HEK293T (cell line): ENCODE data around the gene GJB5.

ENCODE experiments used
- CTCF ChIA-PET: fragments of 350-600 bp; formaldehyde crosslinking; extraction: SDS; loops from one replicate; lab custom pipeline; 2021; ENCODE audit warnings: antibody characterized with exemption, inconsistent platforms; lab: Yijun Ruan, JAX
- POLR2A ChIA-PET: fragments of 350-600 bp; formaldehyde crosslinking; extraction: SDS; loops from one replicate; lab custom pipeline; 2020; ENCODE audit warnings: antibody characterized with exemption, inconsistent platforms; lab: Yijun Ruan, JAX
- DNase-seq: peaks from one replicate; pipeline ENCODE4 v3.0.0; 2012; ENCODE audit warnings: mixed read lengths; ENCODE audit errors: extremely low spot score
- ARNT ChIP-seq: fragments of 450-650 bp; IDR thresholded peaks from 2 replicates; pipeline ENCODE4 v1.6.1; 2017; ENCODE audit warnings: mild to moderate bottlenecking
- BHLHE40 ChIP-seq: fragments of 450-650 bp; IDR thresholded peaks from 2 replicates; pipeline ENCODE4 v1.6.1; 2016; ENCODE audit warnings: mild to moderate bottlenecking, moderate library complexity, borderline replicate concordance
- CTBP1 ChIP-seq: fragments of 450-650 bp; IDR thresholded peaks from 2 replicates; pipeline ENCODE4 v1.6.1; 2016; ENCODE audit warnings: borderline replicate concordance
- ELF4 ChIP-seq: fragments of 450-650 bp; IDR thresholded peaks from 2 replicates; pipeline ENCODE4 v1.6.1; 2017; ENCODE audit warnings: antibody characterized with exemption
- FOXA1 ChIP-seq: fragments of 450-650 bp; IDR thresholded peaks from 2 replicates; pipeline ENCODE4 v1.6.1; 2016; ENCODE audit warnings: mild to moderate bottlenecking
- FOXK2 ChIP-seq: fragments of 450-650 bp; IDR thresholded peaks from 2 replicates; pipeline ENCODE4 v1.6.1; 2016; ENCODE audit warnings: mild to moderate bottlenecking
- FOXM1 ChIP-seq: fragments of 450-650 bp; IDR thresholded peaks from 2 replicates; pipeline ENCODE4 v1.6.1; 2017; ENCODE audit warnings: mild to moderate bottlenecking, borderline replicate concordance
- HDGF ChIP-seq: fragments of 450-650 bp; IDR thresholded peaks from 2 replicates; pipeline ENCODE4 v1.6.1; 2017; ENCODE audit warnings: antibody characterized with exemption, borderline replicate concordance
- L3MBTL2 ChIP-seq: fragments of 450-650 bp; conservative IDR thresholded peaks from 2 replicates; pipeline ENCODE4 v1.6.1; 2016; ENCODE audit warnings: mild to moderate bottlenecking
- LEF1 ChIP-seq: fragments of 450-650 bp; IDR thresholded peaks from 2 replicates; pipeline ENCODE4 v1.6.1; 2017; ENCODE audit warnings: mild to moderate bottlenecking, borderline replicate concordance
- NFRKB ChIP-seq: fragments of 450-650 bp; IDR thresholded peaks from 2 replicates; pipeline ENCODE4 v1.6.1; 2016; ENCODE audit warnings: mild to moderate bottlenecking, moderate library complexity
- PKNOX1 ChIP-seq: fragments of 450-650 bp; IDR thresholded peaks from 2 replicates; pipeline ENCODE4 v1.6.1; 2016
- SP1 ChIP-seq: fragments of 450-650 bp; IDR thresholded peaks from 2 replicates; pipeline ENCODE4 v1.6.1; 2017
- SUZ12 ChIP-seq: fragments of 450-650 bp; IDR thresholded peaks from 2 replicates; pipeline ENCODE4 v1.6.1; 2016; ENCODE audit warnings: mild to moderate bottlenecking
- TARDBP ChIP-seq: fragments of 450-650 bp; IDR thresholded peaks from 2 replicates; pipeline ENCODE4 v1.6.1; 2016
- ZNF384 ChIP-seq: fragments of 450-650 bp; IDR thresholded peaks from 2 replicates; pipeline ENCODE4 v1.6.1; 2016

GJB5 gene

DNA sequence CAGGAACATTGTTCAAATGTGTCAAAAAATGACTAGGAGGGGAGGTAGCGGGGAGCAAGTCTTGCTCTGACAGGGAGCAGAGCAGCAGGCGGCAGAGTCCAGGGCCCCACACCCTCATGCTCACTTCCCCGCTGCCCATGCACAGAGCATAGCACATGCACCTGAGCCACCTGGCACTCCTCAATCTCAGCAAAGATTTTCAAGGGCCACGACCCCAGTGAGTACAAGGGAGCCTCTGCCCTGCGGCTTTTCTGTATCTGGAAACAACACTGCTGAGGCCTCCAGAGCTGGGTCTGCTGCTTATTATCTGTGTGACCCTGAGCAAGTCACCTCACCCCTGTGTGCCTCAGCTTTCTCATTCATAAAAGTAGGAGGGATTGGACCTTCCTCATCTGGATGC is 25.1 kb downstream of the GJB5 start:
- ChIA-PET CTCF (no interaction called here), POLR2A (no interaction called here)
- no peak for DNase-seq
- TF ChIP-seq FOXM1 = no peak
- TF ChIP-seq L3MBTL2 = no peak
- no peak for TF ChIP-seq SP1
- no peak for TF ChIP-seq NFRKB
- no peak for TF ChIP-seq FOXA1
- no peak for TF ChIP-seq LEF1
- TF ChIP-seq ELF4 = no peak
- no peak for TF ChIP-seq SUZ12
- no peak for TF ChIP-seq CTBP1
- no peak for TF ChIP-seq ARNT
- no peak for TF ChIP-seq TARDBP
- no peak for TF ChIP-seq FOXK2

- CTCF ChIA-PET = no interaction called here
- DNase-seq = no peak
- POLR2A ChIA-PET = no interaction called here
- TF ChIP-seq PKNOX1 = no peak
- no peak for TF ChIP-seq SP1
- TF ChIP-seq ZNF384 = no peak
- no peak for TF ChIP-seq ARNT
- TF ChIP-seq FOXK2 = no peak
- TF ChIP-seq TARDBP = no peak
- no peak for TF ChIP-seq SUZ12
- TF ChIP-seq NFRKB = no peak
- TF ChIP-seq CTBP1 = no peak
- TF ChIP-seq BHLHE40 = no peak
- no peak for TF ChIP-seq HDGF
- TF ChIP-seq L3MBTL2 = no peak
- TF ChIP-seq FOXA1 = no peak
- TF ChIP-seq ELF4 = no peak
- no peak for TF ChIP-seq FOXM1
- TF ChIP-seq LEF1 = no peak
Measured at GRCh38 chr1:34780528-34780927, 25.7 kb downstream of the GJB5 start.

- ChIA-PET CTCF (interaction anchor here (1.1 kb wide), 1 partner anchor 71 kb away, joined by 6 read pairs; no protein-coding TSS in a partner anchor), POLR2A (no interaction called here)
- no peak for DNase-seq
- no peak for TF ChIP-seq FOXA1
- TF ChIP-seq ZNF384 = no peak
- TF ChIP-seq PKNOX1 = no peak
- no peak for TF ChIP-seq HDGF
- TF ChIP-seq FOXK2 = no peak
- TF ChIP-seq CTBP1 = no peak
- no peak for TF ChIP-seq L3MBTL2
- no peak for TF ChIP-seq SUZ12
- no peak for TF ChIP-seq BHLHE40
- TF ChIP-seq NFRKB = no peak
- TF ChIP-seq LEF1 = no peak
- no peak for TF ChIP-seq SP1
- TF ChIP-seq ARNT = no peak
- no peak for TF ChIP-seq ELF4
- TF ChIP-seq TARDBP = no peak
- no peak for TF ChIP-seq FOXM1
Measured at GRCh38 chr1:34781071-34781843, 26.4 kb downstream of the GJB5 start, which contains the start of gene GJB3. GJB3 (plus strand) TSS chr1:34781214; CDS start chr1:34784763, 3,549 bp downstream.

GRCh38 chr1:34781844-34782391 is 27.1 kb downstream of the GJB5 start:
- TF ChIP-seq SUZ12 = no peak
- no peak for TF ChIP-seq BHLHE40
- no peak for TF ChIP-seq FOXA1
- no peak for TF ChIP-seq SP1
- TF ChIP-seq ELF4 = no peak
- no peak for TF ChIP-seq FOXM1
- no peak for TF ChIP-seq ZNF384
- TF ChIP-seq LEF1 = no peak
- no peak for TF ChIP-seq FOXK2
- no peak for TF ChIP-seq CTBP1
- no peak for TF ChIP-seq TARDBP
- TF ChIP-seq HDGF = no peak
- no peak for TF ChIP-seq NFRKB
- TF ChIP-seq PKNOX1 = no peak
- TF ChIP-seq L3MBTL2 = no peak
- ChIA-PET POLR2A (no interaction called here), CTCF (interaction anchor here (1.1 kb wide), 1 partner anchor 71 kb away, joined by 6 read pairs; no protein-coding TSS in a partner anchor)
- no peak for DNase-seq

GRCh38 chr1:34784751-34785221 is 29.9 kb downstream of the GJB5 start:
- DNase-seq = no peak
- CTCF ChIA-PET = no interaction called here
- TF ChIP-seq FOXM1 = no peak
- POLR2A ChIA-PET = no interaction called here

- no peak for TF ChIP-seq LEF1
- no peak for TF ChIP-seq L3MBTL2
- no peak for TF ChIP-seq ZNF384
- TF ChIP-seq HDGF = no peak
- TF ChIP-seq BHLHE40 = no peak
- no peak for TF ChIP-seq FOXM1
- TF ChIP-seq SUZ12 = no peak
- TF ChIP-seq PKNOX1 = no peak
- TF ChIP-seq ELF4 = no peak
- no peak for TF ChIP-seq FOXK2
- TF ChIP-seq CTBP1 = no peak
- no peak for TF ChIP-seq NFRKB
- no peak for TF ChIP-seq TARDBP
- ChIA-PET POLR2A (no interaction called here), CTCF (no interaction called here)
- no peak for DNase-seq
Measured at GRCh38 chr1:34785231-34785874, 30.5 kb downstream of the GJB5 start.
